Tibial nerve (tissue), 4 donors: ENCODE data around the gene USP28.

Experiments used
- EP300 ChIP-seq, 2 donors: sonication (generic); formaldehyde crosslinking; IDR thresholded peaks; one replicate each; pipeline ENCODE4 v1.6.1; 2017; ENCODE audit warnings: antibody characterized with exemption in 2 of 2, mild to moderate bottlenecking in 1 of 2
- POLR2A ChIP-seq, 2 donors: fragments of 450-650 bp; IDR thresholded peaks; one replicate each; pipeline ENCODE4 v1.6.1; 2017; ENCODE audit warnings: antibody characterized with exemption in 2 of 2, mild to moderate bottlenecking in 2 of 2, moderate library complexity in 2 of 2
- TF ChIP-seq, protein P1 (sequence below), 5 experiments: fragments of 200-600 bp in 3 of 5; fragments of 450-650 bp in 2 of 5; sonication (generic) in 3 of 5; IDR thresholded peaks; one replicate each; pipeline ENCODE4 v1.5.1; 2016 to 2019; ENCODE audit warnings: antibody characterized with exemption in 5 of 5, mild to moderate bottlenecking in 3 of 5, moderate library complexity in 2 of 5

DNA sequence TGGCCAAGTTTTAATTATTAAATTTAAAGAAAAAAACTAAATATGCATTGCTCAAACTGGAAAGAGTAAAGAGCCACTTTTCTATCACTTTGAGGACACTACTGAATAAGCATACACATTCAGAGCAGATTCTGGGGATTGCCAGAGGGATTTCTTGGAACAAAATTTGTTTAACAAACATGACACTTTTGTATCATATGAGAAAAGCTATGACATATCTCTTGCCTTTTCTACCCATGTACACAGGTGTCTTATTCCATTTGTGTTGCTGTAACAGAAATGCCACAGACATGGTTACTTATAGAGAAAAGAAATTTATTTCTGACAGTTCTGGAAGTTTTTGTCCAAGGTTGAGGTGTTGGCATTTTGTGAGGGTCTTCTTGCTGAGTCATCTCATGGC, 13.5 kb upstream of the USP28 start:
- TF ChIP-seq EP300 (IDR thresholded peaks at IDR 0.05) (no peak), POLR2A (IDR thresholded peaks at IDR 0.05) (no peak)
- TF ChIP-seq, protein P1, sequence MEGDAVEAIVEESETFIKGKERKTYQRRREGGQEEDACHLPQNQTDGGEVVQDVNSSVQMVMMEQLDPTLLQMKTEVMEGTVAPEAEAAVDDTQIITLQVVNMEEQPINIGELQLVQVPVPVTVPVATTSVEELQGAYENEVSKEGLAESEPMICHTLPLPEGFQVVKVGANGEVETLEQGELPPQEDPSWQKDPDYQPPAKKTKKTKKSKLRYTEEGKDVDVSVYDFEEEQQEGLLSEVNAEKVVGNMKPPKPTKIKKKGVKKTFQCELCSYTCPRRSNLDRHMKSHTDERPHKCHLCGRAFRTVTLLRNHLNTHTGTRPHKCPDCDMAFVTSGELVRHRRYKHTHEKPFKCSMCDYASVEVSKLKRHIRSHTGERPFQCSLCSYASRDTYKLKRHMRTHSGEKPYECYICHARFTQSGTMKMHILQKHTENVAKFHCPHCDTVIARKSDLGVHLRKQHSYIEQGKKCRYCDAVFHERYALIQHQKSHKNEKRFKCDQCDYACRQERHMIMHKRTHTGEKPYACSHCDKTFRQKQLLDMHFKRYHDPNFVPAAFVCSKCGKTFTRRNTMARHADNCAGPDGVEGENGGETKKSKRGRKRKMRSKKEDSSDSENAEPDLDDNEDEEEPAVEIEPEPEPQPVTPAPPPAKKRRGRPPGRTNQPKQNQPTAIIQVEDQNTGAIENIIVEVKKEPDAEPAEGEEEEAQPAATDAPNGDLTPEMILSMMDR (IDR thresholded peaks at IDR 0.05) = no peak
